Adrenal gland (tissue), 5 donors: ENCODE results near the gene PDGFRB.

Source experiments
- POLR2A ChIP-seq, 2 donors: fragments of 450-650 bp; IDR thresholded peaks; one replicate each; pipeline ENCODE4 v1.6.1; 2017; ENCODE audit warnings: antibody characterized with exemption in 2 of 2, mild to moderate bottlenecking in 2 of 2, moderate library complexity in 1 of 2
- TF ChIP-seq, protein P1 (sequence below), 6 experiments: fragments of 450-650 bp in 4 of 6; fragments of 200-600 bp in 2 of 6; sonication (generic) in 1 of 6; IDR thresholded peaks; 1 replicate in 5 of 6; 2 replicates in 1 of 6; pipeline versions ENCODE4 v1.5.1 to v1.8.0; 2016 to 2021; ENCODE audit warnings: antibody characterized with exemption in 6 of 6, mild to moderate bottlenecking in 2 of 6, moderate library complexity in 1 of 6
- donor health status: DM: no; HTN: no; CAD: no.

DNA sequence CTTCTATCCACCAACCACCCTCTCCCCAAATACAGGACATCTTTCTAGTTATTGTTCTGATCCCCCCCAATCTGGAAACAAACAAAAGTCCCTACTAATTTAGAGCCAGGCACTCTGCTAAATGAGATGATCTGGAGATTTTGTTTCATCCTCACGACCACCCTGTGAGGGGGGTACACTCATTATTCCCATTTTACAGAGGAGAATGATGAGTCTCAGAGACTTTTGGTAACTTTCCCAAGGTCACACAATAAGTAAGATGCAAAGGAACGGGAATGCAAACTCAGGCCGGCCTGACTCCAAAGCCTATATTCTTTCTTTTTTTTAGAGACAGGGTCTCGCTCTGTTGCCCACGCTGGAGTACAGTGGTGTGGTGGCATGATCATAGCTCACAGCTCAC is 9.4 kb downstream of the PDGFRB start:
- TF ChIP-seq, protein P1, sequence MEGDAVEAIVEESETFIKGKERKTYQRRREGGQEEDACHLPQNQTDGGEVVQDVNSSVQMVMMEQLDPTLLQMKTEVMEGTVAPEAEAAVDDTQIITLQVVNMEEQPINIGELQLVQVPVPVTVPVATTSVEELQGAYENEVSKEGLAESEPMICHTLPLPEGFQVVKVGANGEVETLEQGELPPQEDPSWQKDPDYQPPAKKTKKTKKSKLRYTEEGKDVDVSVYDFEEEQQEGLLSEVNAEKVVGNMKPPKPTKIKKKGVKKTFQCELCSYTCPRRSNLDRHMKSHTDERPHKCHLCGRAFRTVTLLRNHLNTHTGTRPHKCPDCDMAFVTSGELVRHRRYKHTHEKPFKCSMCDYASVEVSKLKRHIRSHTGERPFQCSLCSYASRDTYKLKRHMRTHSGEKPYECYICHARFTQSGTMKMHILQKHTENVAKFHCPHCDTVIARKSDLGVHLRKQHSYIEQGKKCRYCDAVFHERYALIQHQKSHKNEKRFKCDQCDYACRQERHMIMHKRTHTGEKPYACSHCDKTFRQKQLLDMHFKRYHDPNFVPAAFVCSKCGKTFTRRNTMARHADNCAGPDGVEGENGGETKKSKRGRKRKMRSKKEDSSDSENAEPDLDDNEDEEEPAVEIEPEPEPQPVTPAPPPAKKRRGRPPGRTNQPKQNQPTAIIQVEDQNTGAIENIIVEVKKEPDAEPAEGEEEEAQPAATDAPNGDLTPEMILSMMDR (IDR thresholded peaks at IDR 0.05): no peak
- no peak for TF ChIP-seq POLR2A (IDR thresholded peaks at IDR 0.05)
